B cell (primary cell): ENCODE results near the gene P2RX2. TPM values are rescaled to one million over a fixed set of nuclear protein-coding genes. Genes with fewer than 3 reads are reported as not detected.

Experiments
- ATAC-seq: fragments of 200-7000 bp; cut with Tn5 transposase; one replicate; pipeline ENCODE4 v1.10.0; 2021; ENCODE audit warnings: low read depth, mild to moderate bottlenecking, moderate number of reproducible peaks, moderate library complexity
- CTCF ChIA-PET: fragments of 350-600 bp; sonication (Branson Sonifier 250); formaldehyde crosslinking; loops from one replicate; lab custom pipeline; 2021; ENCODE audit warnings: antibody characterized with exemption, inconsistent platforms; lab: Charles Lee
- POLR2A ChIA-PET: fragments of 350-600 bp; sonication (Branson Sonifier 250); formaldehyde crosslinking; loops from one replicate; lab custom pipeline; 2021; ENCODE audit warnings: antibody characterized with exemption; lab: Charles Lee
- DNase-seq: peaks from one replicate; pipeline ENCODE4 v3.0.0; 2013
- H2AFZ ChIP-seq: 2 replicates; pipeline ENCODE4 v1.6.1; 2012; ENCODE audit warnings: mild to moderate bottlenecking, low read depth, low read length; ENCODE audit not compliant: insufficient read depth, poor library complexity, severe bottlenecking
- H3K27ac ChIP-seq, 2 donors: 1 replicate in 1 of 2; 2 replicates in 1 of 2; pipeline ENCODE4 v1.5.1; 2012 to 2013; ENCODE audit warnings: low read length in 2 of 2, mild to moderate bottlenecking in 2 of 2, moderate library complexity in 1 of 2
- H3K27me3 ChIP-seq, 4 experiments: fragments of 200-600 bp in 1 of 4; sonication (generic) in 1 of 4; replicated peaks in 1 of 4; 1 replicate in 2 of 4; 2 replicates in 2 of 4; pipeline versions ENCODE4 v1.6.1 to v1.7.0; 2013 to 2016; ENCODE audit warnings: low read length in 3 of 4, mild to moderate bottlenecking in 2 of 4, mixed read lengths in 1 of 4, moderate library complexity in 1 of 4; ENCODE audit not compliant: insufficient read depth in 4 of 4, control insufficient read depth in 3 of 4; ENCODE audit errors: control extremely low read depth in 1 of 4
- H3K36me3 ChIP-seq, 2 experiments: replicated peaks in 1 of 2; 1 replicate in 1 of 2; 2 replicates in 1 of 2; pipeline versions ENCODE4 v1.6.1 to v1.7.1; 2013; ENCODE audit warnings: low read length in 1 of 2; ENCODE audit not compliant: insufficient read depth in 2 of 2, control insufficient read depth in 1 of 2; ENCODE audit errors: control extremely low read depth in 1 of 2, extremely low read depth in 1 of 2
- H3K4me1 ChIP-seq, 2 donors: fragments of 200-600 bp in 1 of 2; sonication (generic) in 1 of 2; 1 replicate in 1 of 2; 2 replicates in 1 of 2; pipeline versions ENCODE4 v1.5.1 to v1.6.1; 2013 to 2017; ENCODE audit warnings: low read length in 2 of 2; ENCODE audit not compliant: control insufficient read depth in 2 of 2, insufficient read depth in 2 of 2
- H3K4me2 ChIP-seq: replicated peaks from 2 replicates; pipeline ENCODE3; 2012; ENCODE audit warnings: mild to moderate bottlenecking, low read depth, low read length; ENCODE audit not compliant: poor library complexity, severe bottlenecking
- H3K4me3 ChIP-seq, 5 experiments: fragments of 200-600 bp in 1 of 5; sonication (generic) in 1 of 5; 1 replicate in 3 of 5; 2 replicates in 2 of 5; pipeline versions ENCODE4 v1.5.1 to v1.7.0; 2011 to 2016; ENCODE audit warnings: low read length in 4 of 5, mild to moderate bottlenecking in 4 of 5, low read depth in 2 of 5, control low read depth in 1 of 5, moderate library complexity in 1 of 5; ENCODE audit not compliant: insufficient read depth in 1 of 5; ENCODE audit errors: control extremely low read depth in 1 of 5, extremely low read depth in 1 of 5
- H3K79me2 ChIP-seq: fragments of 200-600 bp; sonication (generic); one replicate; pipeline ENCODE4 v1.6.0; 2016; ENCODE audit warnings: low read length; ENCODE audit not compliant: control insufficient read depth, insufficient read depth
- H3K9ac ChIP-seq: fragments of 200-600 bp; sonication (generic); 2 replicates; pipeline ENCODE4 v1.6.1; 2017; ENCODE audit warnings: mild to moderate bottlenecking, low read length, moderate library complexity
- H3K9me3 ChIP-seq, 3 donors: one replicate each; pipeline versions ENCODE4 v1.6.1 to v1.7.1; 2013; ENCODE audit warnings: low read length in 2 of 3; ENCODE audit not compliant: control insufficient read depth in 2 of 3, insufficient read depth in 1 of 3; ENCODE audit errors: control extremely low read depth in 1 of 3
- H4K20me1 ChIP-seq: 2 replicates; pipeline ENCODE4 v1.6.0; 2012; ENCODE audit warnings: mild to moderate bottlenecking, low read length; ENCODE audit not compliant: insufficient read depth, control insufficient read depth, poor library complexity, severe bottlenecking
- H3K27ac Mint-ChIP-seq: one replicate; pipeline ENCODE4 v1.8.0; 2021; ENCODE audit warnings: mixed read lengths
- H3K27me3 Mint-ChIP-seq: one replicate; pipeline ENCODE4 v1.8.0; 2021; ENCODE audit warnings: mixed read lengths
- H3K4me1 Mint-ChIP-seq: one replicate; pipeline ENCODE4 v1.8.0; 2021; ENCODE audit warnings: mixed read lengths
- H3K4me3 Mint-ChIP-seq: one replicate; pipeline ENCODE4 v1.8.0; 2021; ENCODE audit warnings: mixed read lengths
- H3K9me3 Mint-ChIP-seq: one replicate; pipeline ENCODE4 v1.8.0; 2022; ENCODE audit warnings: mixed read lengths; ENCODE audit not compliant: insufficient read depth
- EZH2 ChIP-seq: IDR thresholded peaks from 2 replicates; pipeline ENCODE4 v1.6.1; 2012; ENCODE audit warnings: borderline replicate concordance, low read depth, mild to moderate bottlenecking, moderate library complexity, low read length; ENCODE audit not compliant: insufficient read depth, poor library complexity, severe bottlenecking
- WGBS: methylation state at CpG from one replicate; pipeline ENCODE4 v1.1.5; 2013; ENCODE audit warnings: missing lambda C conversion rate; ENCODE audit not compliant: insufficient coverage; 5-methylcytosine and 5-hydroxymethylcytosine counted together
- intact Hi-C: fragments of 100-400 bp; cut with micrococcal nuclease; formaldehyde crosslinking; loops from one replicate; pipeline ENCODE4 v1.10.0; 2022
- polyA plus RNA-seq: library from polyadenylated mRNA; depleted of rRNA; stranded (reverse); fragments of >200 nt; gene quantifications from 2 replicates; pipeline ENCODE4 v1.2.3, GENCODE V29; 2012
- total RNA-seq, 2 donors: library from RNA; stranded (reverse); fragments of 120-200 nt in 1 of 2; gene quantifications; 1 replicate in 1 of 2; 2 replicates in 1 of 2; pipeline versions ENCODE4 v1.2.3 to v1.2.4, GENCODE V29; 2013 to 2022
- TF ChIP-seq, protein P1 (sequence below): fragments of 200-600 bp; IDR thresholded peaks from one replicate; pipeline ENCODE4 v1.8.0; 2022; ENCODE audit warnings: antibody characterized with exemption, mild to moderate bottlenecking

P2RX2 gene
- total and polyA plus RNA-seq, 2 donors (not counting 1 experiment from before 2014, with no cell fraction given) = not detected

DNA sequence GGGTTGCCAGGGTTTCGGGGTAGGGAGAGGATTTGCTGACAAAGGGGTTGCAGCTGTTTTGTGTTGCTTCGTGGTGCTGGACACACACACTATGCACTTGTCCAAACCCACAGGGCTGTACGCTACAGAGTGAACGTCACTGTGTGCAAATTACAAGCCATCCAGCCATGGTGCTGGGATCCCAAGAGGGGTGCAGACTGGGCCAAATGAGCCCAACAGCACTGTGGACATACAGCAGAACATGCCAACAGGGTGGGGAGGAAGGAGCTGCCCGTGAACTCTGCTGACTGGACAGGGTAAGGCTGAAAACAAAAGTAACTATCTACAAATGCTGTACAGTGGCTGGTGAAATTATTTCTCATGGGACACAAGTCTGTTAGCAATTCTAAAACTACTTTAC is 43.4 kb downstream of the P2RX2 start:
- no peak overlapping the region for H3K27ac ChIP-seq
- TF ChIP-seq EZH2 = no peak
- TF ChIP-seq, protein P1, sequence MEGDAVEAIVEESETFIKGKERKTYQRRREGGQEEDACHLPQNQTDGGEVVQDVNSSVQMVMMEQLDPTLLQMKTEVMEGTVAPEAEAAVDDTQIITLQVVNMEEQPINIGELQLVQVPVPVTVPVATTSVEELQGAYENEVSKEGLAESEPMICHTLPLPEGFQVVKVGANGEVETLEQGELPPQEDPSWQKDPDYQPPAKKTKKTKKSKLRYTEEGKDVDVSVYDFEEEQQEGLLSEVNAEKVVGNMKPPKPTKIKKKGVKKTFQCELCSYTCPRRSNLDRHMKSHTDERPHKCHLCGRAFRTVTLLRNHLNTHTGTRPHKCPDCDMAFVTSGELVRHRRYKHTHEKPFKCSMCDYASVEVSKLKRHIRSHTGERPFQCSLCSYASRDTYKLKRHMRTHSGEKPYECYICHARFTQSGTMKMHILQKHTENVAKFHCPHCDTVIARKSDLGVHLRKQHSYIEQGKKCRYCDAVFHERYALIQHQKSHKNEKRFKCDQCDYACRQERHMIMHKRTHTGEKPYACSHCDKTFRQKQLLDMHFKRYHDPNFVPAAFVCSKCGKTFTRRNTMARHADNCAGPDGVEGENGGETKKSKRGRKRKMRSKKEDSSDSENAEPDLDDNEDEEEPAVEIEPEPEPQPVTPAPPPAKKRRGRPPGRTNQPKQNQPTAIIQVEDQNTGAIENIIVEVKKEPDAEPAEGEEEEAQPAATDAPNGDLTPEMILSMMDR = no peak
- no peak for DNase-seq
- Mint-ChIP-seq H3K27me3 (no peaks in the 10 kb centered on the region), H3K27ac (no peak overlapping the region), H3K4me1 (no peaks in the 10 kb centered on the region), H3K4me3 (no peak overlapping the region), H3K9me3 (no peaks in the 10 kb centered on the region)
- H3K4me3 ChIP-seq = no peak overlapping the region
- 50% methylated on average over 2 of the region's 5 CpGs for WGBS
- H3K36me3 ChIP-seq = peaks cover 14 to 80% of the 10 kb centered on the region in 2 experiments
- H3K4me1 ChIP-seq = no peaks in the 10 kb centered on the region
- no peak overlapping the region for H3K4me2 ChIP-seq
- H3K27me3 ChIP-seq = no peaks in the 10 kb centered on the region
- CTCF ChIA-PET = no interaction called here
- no peaks in the 10 kb centered on the region for H4K20me1 ChIP-seq
- no peaks in the 10 kb centered on the region for H3K9me3 ChIP-seq
- H2AFZ ChIP-seq = no peak overlapping the region
- no peak for ATAC-seq
- H3K9ac ChIP-seq = no peak overlapping the region
- H3K79me2 ChIP-seq = no peaks in the 10 kb centered on the region
- POLR2A ChIA-PET = no interaction called here
- intact Hi-C loops = no loop called here

GRCh38 chr12:132662901-132663755 is 44.6 kb downstream of the P2RX2 start:
- POLR2A ChIA-PET = no interaction called here
- no peak overlapping the region for H3K9ac ChIP-seq
- no peak overlapping the region for H2AFZ ChIP-seq
- H3K4me2 ChIP-seq = no peak overlapping the region
- Mint-ChIP-seq H3K4me1 (no peaks in the 10 kb centered on the region), H3K27me3 (no peaks in the 10 kb centered on the region), H3K27ac (no peak overlapping the region), H3K4me3 (no peak overlapping the region), H3K9me3 (no peaks in the 10 kb centered on the region)
- H3K9me3 ChIP-seq = no peaks in the 10 kb centered on the region
- DNase-seq (no peak), ATAC-seq (no peak)
- no peaks in the 10 kb centered on the region for H3K27me3 ChIP-seq
- H4K20me1 ChIP-seq = no peaks in the 10 kb centered on the region
- TF ChIP-seq, protein P1 = no peak
- no peak for TF ChIP-seq EZH2
- peaks cover 9 to 77% of the 10 kb centered on the region in 2 experiments for H3K36me3 ChIP-seq
- intact Hi-C loops = no loop called here
- no peaks in the 10 kb centered on the region for H3K79me2 ChIP-seq
- H3K4me1 ChIP-seq = no peaks in the 10 kb centered on the region
- WGBS = 58% methylated on average over 21 of the region's 29 CpGs
- no peak overlapping the region for H3K27ac ChIP-seq
- CTCF ChIA-PET = no interaction called here
- no peak overlapping the region for H3K4me3 ChIP-seq
